Esophagus (tissue), 2 donors: ENCODE measurements around the gene NEDD9. TPM values are rescaled to one million over a fixed set of nuclear protein-coding genes. Genes with fewer than 3 reads are reported as not detected.

ENCODE experiments used
- H3K27ac ChIP-seq, 2 donors: one replicate each; pipeline ENCODE4 v1.5.1; 2013; ENCODE audit warnings: low read depth in 2 of 2, mild to moderate bottlenecking in 2 of 2, inconsistent platforms in 1 of 2, low read length in 1 of 2, moderate library complexity in 1 of 2
- H3K27me3 ChIP-seq, 2 donors: one replicate each; pipeline ENCODE4 v1.6.1; 2013; ENCODE audit warnings: low read length in 2 of 2, control low read depth in 1 of 2, mild to moderate bottlenecking in 1 of 2; ENCODE audit not compliant: insufficient read depth in 2 of 2, control insufficient read depth in 1 of 2
- H3K36me3 ChIP-seq, 2 donors: one replicate each; pipeline ENCODE4 v1.6.1; 2013; ENCODE audit warnings: low read length in 1 of 2; ENCODE audit not compliant: control insufficient read depth in 2 of 2, insufficient read depth in 2 of 2
- H3K4me1 ChIP-seq, 2 donors: one replicate each; pipeline ENCODE4 v1.6.1; 2013; ENCODE audit warnings: low read length in 1 of 2; ENCODE audit not compliant: control insufficient read depth in 2 of 2, insufficient read depth in 2 of 2
- H3K4me3 ChIP-seq, 2 donors: one replicate each; pipeline ENCODE4 v1.5.1; 2013; ENCODE audit warnings: low read length in 2 of 2, mild to moderate bottlenecking in 2 of 2, low read depth in 1 of 2, moderate library complexity in 1 of 2
- H3K9me3 ChIP-seq, 2 donors: one replicate each; pipeline ENCODE4 v1.6.1; 2013; ENCODE audit warnings: mild to moderate bottlenecking in 2 of 2, low read depth in 1 of 2, low read length in 1 of 2, moderate library complexity in 1 of 2; ENCODE audit not compliant: control insufficient read depth in 2 of 2, insufficient read depth in 1 of 2
- WGBS, 2 donors: extraction: QIAGEN DNeasy Blood & Tissue Kit; methylation state at CpG; one replicate each; pipeline ENCODE4 v1.1.7; 2013; 5-methylcytosine and 5-hydroxymethylcytosine counted together
- polyA plus RNA-seq, 2 donors: library from polyadenylated mRNA; stranded (reverse); fragments of 200-250 nt; gene quantifications; one replicate each; pipeline ENCODE4 v1.2.3, GENCODE V29; 2013
- donor health status: healthy with polysubstance abuse.
- donor health status: Bipolar disorder and iron deficiency.

NEDD9 gene
- polyA plus RNA-seq, 2 donors = 1.6 to 2.1 TPM

GRCh38 chr6:11161031-11161956 is 71.2 kb downstream of the NEDD9 start:
- WGBS, 2 donors = 82 to 91% methylated on average over 9 of the region's 9 CpGs
- no peaks in the 10 kb centered on the region for H3K9me3 ChIP-seq
- H3K4me1 ChIP-seq = no peaks in the 10 kb centered on the region
- H3K4me3 ChIP-seq = no peak overlapping the region
- no peak overlapping the region for H3K27ac ChIP-seq
- H3K36me3 ChIP-seq = no peaks in the 10 kb centered on the region
- H3K27me3 ChIP-seq = no peaks in the 10 kb centered on the region

GRCh38 chr6:11160199-11160598 is 72.3 kb downstream of the NEDD9 start:
- WGBS, 2 donors = 41 to 64% methylated on average over 1 of the region's 1 CpG
- Histone ChIP-seq H3K27ac (no peak overlapping the region), H3K36me3 (no peaks in the 10 kb centered on the region), H3K4me1 (no peaks in the 10 kb centered on the region), H3K9me3 (no peaks in the 10 kb centered on the region), H3K27me3 (no peaks in the 10 kb centered on the region), H3K4me3 (no peak overlapping the region)

- no peaks in the 10 kb centered on the region for H3K36me3 ChIP-seq
- H3K4me1 ChIP-seq = no peaks in the 10 kb centered on the region
- no peak overlapping the region for H3K4me3 ChIP-seq
These were observed 76.9 kb downstream of the NEDD9 start for GRCh38 chr6:11155589-11155988.

GRCh38 chr6:11153447-11153846 is 79.0 kb downstream of the NEDD9 start:
- 97 to 99% methylated on average over 6 of the region's 6 CpGs for WGBS, 2 donors
- no peaks in the 10 kb centered on the region for H3K27me3 ChIP-seq
- H3K4me3 ChIP-seq = no peak overlapping the region
- no peaks in the 10 kb centered on the region for H3K9me3 ChIP-seq
- H3K27ac ChIP-seq = no peak overlapping the region
- H3K4me1 ChIP-seq = peaks cover 0 to 2% of the 10 kb centered on the region in 2 donors
- H3K36me3 ChIP-seq = no peaks in the 10 kb centered on the region

More at GRCh38 chr6:11155589-11155988, 76.9 kb downstream of the NEDD9 start:
- H3K9me3 ChIP-seq = no peaks in the 10 kb centered on the region
- H3K27me3 ChIP-seq = no peaks in the 10 kb centered on the region
- no peak overlapping the region for H3K27ac ChIP-seq

GRCh38 chr6:11152581-11152980 is 79.9 kb downstream of the NEDD9 start:
- H3K27me3 ChIP-seq = no peaks in the 10 kb centered on the region
- H3K4me1 ChIP-seq = peaks cover 0 to 2% of the 10 kb centered on the region in 2 donors
- H3K36me3 ChIP-seq = no peaks in the 10 kb centered on the region
- H3K27ac ChIP-seq = no peak overlapping the region
- no peaks in the 10 kb centered on the region for H3K9me3 ChIP-seq
- no peak overlapping the region for H3K4me3 ChIP-seq

- no peak overlapping the region for H3K27ac ChIP-seq
- no peaks in the 10 kb centered on the region for H3K36me3 ChIP-seq
- H3K4me3 ChIP-seq = no peak overlapping the region
- no peaks in the 10 kb centered on the region for H3K9me3 ChIP-seq
- no peaks in the 10 kb centered on the region for H3K27me3 ChIP-seq
- peaks cover 0 to 2% of the 10 kb centered on the region in 2 donors for H3K4me1 ChIP-seq
- 93 to 94% methylated on average over 1 of the region's 1 CpG for WGBS, 2 donors
These were observed 81.0 kb downstream of the NEDD9 start for GRCh38 chr6:11151488-11151887.

- H3K4me1 ChIP-seq = peaks cover 0 to 2% of the 10 kb centered on the region in 2 donors
- no peaks in the 10 kb centered on the region for H3K36me3 ChIP-seq
- H3K9me3 ChIP-seq = no peaks in the 10 kb centered on the region
- H3K27me3 ChIP-seq = no peaks in the 10 kb centered on the region
- H3K4me3 ChIP-seq = no peak overlapping the region
- no peak overlapping the region for H3K27ac ChIP-seq
- WGBS, 2 donors = 96% methylated on average over 3 of the region's 3 CpGs
These were observed 82.9 kb downstream of the NEDD9 start for GRCh38 chr6:11149551-11149950.

GRCh38 chr6:11146117-11146826 is 86.2 kb downstream of the NEDD9 start:
- Histone ChIP-seq H3K4me3 (no peak overlapping the region), H3K27ac (no peak overlapping the region), H3K36me3 (no peaks in the 10 kb centered on the region), H3K9me3 (no peaks in the 10 kb centered on the region), H3K4me1 (peaks cover 0 to 2% of the 10 kb centered on the region in 2 donors), H3K27me3 (no peaks in the 10 kb centered on the region)
- 87 to 91% methylated on average over 4 of the region's 4 CpGs for WGBS, 2 donors

- H3K4me1 ChIP-seq = no peaks in the 10 kb centered on the region
- H3K4me3 ChIP-seq = no peak overlapping the region
- H3K36me3 ChIP-seq = no peaks in the 10 kb centered on the region
- H3K9me3 ChIP-seq = no peaks in the 10 kb centered on the region
- 18 to 25% methylated on average over 6 of the region's 6 CpGs for WGBS, 2 donors
- H3K27me3 ChIP-seq = no peaks in the 10 kb centered on the region
- H3K27ac ChIP-seq = peak overlapping the region in 1 of 2 donors; percentile 16
These were observed 88.0 kb downstream of the NEDD9 start for GRCh38 chr6:11144393-11144851.
